ENCODE data around the gene RFX2. TPM values are rescaled to one million over a fixed set of nuclear protein-coding genes. Genes with fewer than 3 reads are reported as not detected.

The RFX2 gene
- total RNA-seq, 1 experiment from 2014 or later, result 4.6 TPM

DNA sequence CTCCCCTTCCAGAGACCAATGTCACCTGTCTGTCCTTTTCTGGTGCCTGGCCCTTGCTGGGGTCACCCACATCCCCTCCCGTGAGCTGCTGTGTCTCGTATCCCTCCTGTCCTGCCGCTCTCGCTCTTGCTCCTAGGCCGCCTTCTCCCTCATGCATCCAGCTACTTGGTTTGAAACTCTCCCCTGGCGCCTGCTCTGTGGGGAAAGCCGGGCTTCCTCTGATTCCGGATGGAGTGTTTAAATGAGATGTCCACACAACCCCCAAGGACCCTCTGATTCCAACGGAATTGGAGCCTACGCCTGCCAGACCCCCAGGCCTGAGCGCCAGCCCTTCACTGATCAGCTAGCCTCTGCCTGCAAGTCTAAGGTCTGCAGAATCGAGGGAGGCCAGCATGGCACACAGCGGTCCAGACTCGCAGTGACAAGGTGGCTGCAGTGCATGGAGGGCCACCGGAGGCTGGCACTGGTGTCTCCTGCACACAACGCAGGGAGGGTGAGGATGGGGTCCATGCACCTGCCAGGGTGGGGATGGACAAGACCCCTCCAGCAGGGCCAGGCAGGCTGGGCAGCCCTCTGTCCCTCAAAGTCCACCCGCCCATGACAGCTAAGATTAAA lies 47.2 kb downstream of the RFX2 start:
- Mint-ChIP-seq H3K27ac (no peak overlapping the region), H3K4me3 (no peak overlapping the region), H3K27me3 (ENCODE audit: low read depth) (peaks cover 3% of the 10 kb centered on the region; the same call in 1 of the 2 replicates), H3K36me3 (no peaks in the 10 kb centered on the region), H3K4me1 (peaks cover 16% of the 10 kb centered on the region), H3K9me3 (no peaks in the 10 kb centered on the region)
- ChIA-PET CTCF (interaction anchor here (0.6 to 2.4 kb wide), 5 partner anchors 15 to 259 kb away, joined by 3 to 14 read pairs (median 5); no protein-coding TSS in a partner anchor), POLR2A (no interaction called here)
- no peak for DNase-seq (ENCODE audit: low spot score)
- no peak for ATAC-seq
- TF ChIP-seq, protein P1, sequence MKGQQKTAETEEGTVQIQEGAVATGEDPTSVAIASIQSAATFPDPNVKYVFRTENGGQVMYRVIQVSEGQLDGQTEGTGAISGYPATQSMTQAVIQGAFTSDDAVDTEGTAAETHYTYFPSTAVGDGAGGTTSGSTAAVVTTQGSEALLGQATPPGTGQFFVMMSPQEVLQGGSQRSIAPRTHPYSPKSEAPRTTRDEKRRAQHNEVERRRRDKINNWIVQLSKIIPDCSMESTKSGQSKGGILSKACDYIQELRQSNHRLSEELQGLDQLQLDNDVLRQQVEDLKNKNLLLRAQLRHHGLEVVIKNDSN (CRISPR knock-in tag; IDR thresholded peaks at IDR 0.05), result no peak
- TF ChIP-seq ZNF423 (CRISPR knock-in tag; IDR thresholded peaks at IDR 0.05) (no peak), FOXP4 (CRISPR knock-in tag; IDR thresholded peaks at IDR 0.05) (no peak), NR3C1 (CRISPR knock-in tag; conservative IDR thresholded peaks at IDR 0.05; ENCODE audit: low read depth) (no peak)
- TF ChIP-seq, protein P2, sequence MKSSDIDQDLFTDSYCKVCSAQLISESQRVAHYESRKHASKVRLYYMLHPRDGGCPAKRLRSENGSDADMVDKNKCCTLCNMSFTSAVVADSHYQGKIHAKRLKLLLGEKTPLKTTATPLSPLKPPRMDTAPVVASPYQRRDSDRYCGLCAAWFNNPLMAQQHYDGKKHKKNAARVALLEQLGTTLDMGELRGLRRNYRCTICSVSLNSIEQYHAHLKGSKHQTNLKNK (CRISPR knock-in tag; IDR thresholded peaks at IDR 0.05), result no peak

- Mint-ChIP-seq H3K4me3 (no peak overlapping the region), H3K27ac (no peak overlapping the region), H3K4me1 (peaks cover 19% of the 10 kb centered on the region), H3K9me3 (no peaks in the 10 kb centered on the region), H3K27me3 (ENCODE audit: low read depth) (peaks cover 3% of the 10 kb centered on the region; the same call in 1 of the 2 replicates), H3K36me3 (no peaks in the 10 kb centered on the region)
- POLR2A ChIA-PET, result no interaction called here
- no peak for ATAC-seq
- DNase-seq (ENCODE audit: low spot score), result no peak
- no peak for TF ChIP-seq NR1H2 (CRISPR knock-in tag; IDR thresholded peaks at IDR 0.05)
- TF ChIP-seq NR3C1 (CRISPR knock-in tag; conservative IDR thresholded peaks at IDR 0.05; ENCODE audit: low read depth), result no peak
- no peak for TF ChIP-seq GTF2I (CRISPR knock-in tag; conservative IDR thresholded peaks at IDR 0.05)
- TF ChIP-seq GABPB1 (CRISPR knock-in tag; IDR thresholded peaks at IDR 0.05), result no peak
- TF ChIP-seq ZBTB21 (CRISPR knock-in tag; IDR thresholded peaks at IDR 0.05; ENCODE audit: borderline replicate concordance), result no peak
- no peak for TF ChIP-seq EMX1 (CRISPR knock-in tag; IDR thresholded peaks at IDR 0.05)
- no peak for TF ChIP-seq SMAD3 (CRISPR knock-in tag; IDR thresholded peaks at IDR 0.05; ENCODE audit: borderline replicate concordance)
- TF ChIP-seq ZNF232 (CRISPR knock-in tag; IDR thresholded peaks at IDR 0.05), result no peak
- TF ChIP-seq CREB1 (CRISPR knock-in tag; IDR thresholded peaks at IDR 0.05), result no peak
- no peak for TF ChIP-seq IRF1 (CRISPR knock-in tag; IDR thresholded peaks at IDR 0.05)
- no peak for TF ChIP-seq ZNF121 (CRISPR knock-in tag; IDR thresholded peaks at IDR 0.05)
- TF ChIP-seq, protein P2 (CRISPR knock-in tag; IDR thresholded peaks at IDR 0.05), result no peak
- TF ChIP-seq, protein P3, sequence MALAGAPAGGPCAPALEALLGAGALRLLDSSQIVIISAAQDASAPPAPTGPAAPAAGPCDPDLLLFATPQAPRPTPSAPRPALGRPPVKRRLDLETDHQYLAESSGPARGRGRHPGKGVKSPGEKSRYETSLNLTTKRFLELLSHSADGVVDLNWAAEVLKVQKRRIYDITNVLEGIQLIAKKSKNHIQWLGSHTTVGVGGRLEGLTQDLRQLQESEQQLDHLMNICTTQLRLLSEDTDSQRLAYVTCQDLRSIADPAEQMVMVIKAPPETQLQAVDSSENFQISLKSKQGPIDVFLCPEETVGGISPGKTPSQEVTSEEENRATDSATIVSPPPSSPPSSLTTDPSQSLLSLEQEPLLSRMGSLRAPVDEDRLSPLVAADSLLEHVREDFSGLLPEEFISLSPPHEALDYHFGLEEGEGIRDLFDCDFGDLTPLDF (CRISPR knock-in tag; IDR thresholded peaks at IDR 0.05), result no peak
- TF ChIP-seq ZNF263 (CRISPR knock-in tag; IDR thresholded peaks at IDR 0.05; ENCODE audit: low read depth), result no peak
- TF ChIP-seq IRF2 (CRISPR knock-in tag; IDR thresholded peaks at IDR 0.05; ENCODE audit: borderline replicate concordance, low read depth), result no peak
- no peak for TF ChIP-seq FOXP1 (CRISPR knock-in tag; IDR thresholded peaks at IDR 0.05; ENCODE audit: borderline replicate concordance)
- CTCF ChIA-PET, result interaction anchor here (1.0 to 2.4 kb wide), 4 partner anchors 14 to 258 kb away, joined by 3 to 14 read pairs (median 6); no protein-coding TSS in a partner anchor
These were observed 48.0 kb downstream of the RFX2 start for GRCh38 chr19:6062274-6062673.

All from WTC11 (cell line).